DOHH2 (cell line): ENCODE data around the gene CCNI.

Source experiments
- H3F3A ChIP-seq: fragments of 200-600 bp; sonication (generic), shearing (Covaris generic); 2 replicates; pipeline ENCODE4 v1.6.0; 2016; ENCODE audit warnings: antibody characterized with exemption, mild to moderate bottlenecking; ENCODE audit not compliant: control insufficient read depth, insufficient read depth
- H3K27ac ChIP-seq: fragments of 200-600 bp; sonication (generic); 2 replicates; pipeline ENCODE4 v1.5.1; 2014; ENCODE audit warnings: low read depth, mild to moderate bottlenecking, low read length, moderate library complexity
- H3K27me3 ChIP-seq: fragments of 200-600 bp; sonication (generic); 2 replicates; pipeline ENCODE4 v1.6.1; 2014; ENCODE audit warnings: mild to moderate bottlenecking, low read length, mixed read lengths; ENCODE audit not compliant: control insufficient read depth
- H3K36me3 ChIP-seq: fragments of 200-600 bp; sonication (generic); 2 replicates; pipeline ENCODE4 v1.6.1; 2014; ENCODE audit warnings: mild to moderate bottlenecking, low read length, moderate library complexity, mixed read lengths; ENCODE audit not compliant: control insufficient read depth
- H3K4me1 ChIP-seq: fragments of 200-600 bp; sonication (generic); 2 replicates; pipeline ENCODE4 v1.6.1; 2014; ENCODE audit warnings: mild to moderate bottlenecking, low read length, mixed read lengths; ENCODE audit not compliant: control insufficient read depth
- H3K4me2 ChIP-seq: fragments of 200-600 bp; sonication (generic); 2 replicates; pipeline ENCODE4 v1.6.0; 2014; ENCODE audit warnings: mild to moderate bottlenecking, low read length, moderate library complexity
- H3K4me3 ChIP-seq: fragments of 200-600 bp; sonication (generic); 2 replicates; pipeline ENCODE4 v1.5.1; 2014; ENCODE audit warnings: mild to moderate bottlenecking, low read length, mixed read lengths
- H3K79me2 ChIP-seq: fragments of 200-600 bp; sonication (generic); 2 replicates; pipeline ENCODE4 v1.6.1; 2014; ENCODE audit warnings: mild to moderate bottlenecking, low read length, mixed read lengths; ENCODE audit not compliant: control insufficient read depth
- H3K9me2 ChIP-seq: fragments of 200-600 bp; sonication (generic); replicated peaks from 2 replicates; pipeline ENCODE4 v1.6.1; 2014; ENCODE audit warnings: mild to moderate bottlenecking, low read length, mixed read lengths; ENCODE audit not compliant: control insufficient read depth
- H3K9me3 ChIP-seq: fragments of 200-600 bp; sonication (generic); 2 replicates; pipeline ENCODE4 v1.6.1; 2014; ENCODE audit warnings: antibody characterized with exemption, low read length, mixed read lengths; ENCODE audit not compliant: control insufficient read depth, insufficient read depth
- H4K20me1 ChIP-seq: fragments of 200-600 bp; sonication (generic); 2 replicates; pipeline ENCODE4 v1.6.0; 2014; ENCODE audit warnings: low read depth, mild to moderate bottlenecking, antibody characterized with exemption, low read length, moderate library complexity; ENCODE audit not compliant: control insufficient read depth, insufficient read depth
- EZH2phosphoT487 ChIP-seq: fragments of 200-600 bp; sonication (generic); IDR thresholded peaks from 2 replicates; pipeline ENCODE4 v1.6.1; 2017; ENCODE audit warnings: borderline replicate concordance, mild to moderate bottlenecking, antibody characterized with exemption, low read length, moderate library complexity, mixed read lengths
- TF ChIP-seq, protein P1 (sequence below): fragments of 200-600 bp; sonication (generic); IDR thresholded peaks from one replicate; pipeline ENCODE4 v1.5.1; 2014; ENCODE audit warnings: antibody characterized with exemption, mild to moderate bottlenecking, low read depth, low read length; ENCODE audit not compliant: poor library complexity, severe bottlenecking

The CCNI gene

DNA sequence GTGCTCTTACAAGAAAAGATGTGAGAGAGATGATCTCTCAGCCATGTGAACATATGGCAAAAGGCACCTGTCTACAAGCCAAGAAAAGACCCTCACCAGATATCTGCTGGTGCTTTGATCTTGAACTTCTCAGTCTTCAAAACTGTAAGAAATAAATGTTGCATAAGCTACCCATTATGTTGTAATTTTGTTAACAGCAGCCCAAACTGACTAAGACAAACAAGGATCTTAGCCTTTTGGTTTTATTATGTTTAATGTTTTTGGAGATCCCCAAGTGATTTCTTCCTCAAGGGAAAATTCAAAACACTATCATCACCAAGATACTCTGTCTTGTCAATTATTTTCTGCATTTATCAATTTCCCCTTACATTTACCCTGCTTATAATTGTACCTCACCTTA is 21.8 kb upstream of the CCNI start:
- H3K9me3 ChIP-seq = no peaks in the 10 kb centered on the region
- peaks cover 31% of the 10 kb centered on the region for H3K4me1 ChIP-seq
- H3K36me3 ChIP-seq = no peaks in the 10 kb centered on the region
- H3K27ac ChIP-seq = no peak overlapping the region
- H3F3A ChIP-seq = peaks cover 2% of the 10 kb centered on the region
- H4K20me1 ChIP-seq = no peaks in the 10 kb centered on the region
- no peak overlapping the region for H3K4me2 ChIP-seq
- no peak overlapping the region for H3K4me3 ChIP-seq
- H3K9me2 ChIP-seq = no peaks in the 10 kb centered on the region
- H3K27me3 ChIP-seq = no peaks in the 10 kb centered on the region
- TF ChIP-seq, protein P1, sequence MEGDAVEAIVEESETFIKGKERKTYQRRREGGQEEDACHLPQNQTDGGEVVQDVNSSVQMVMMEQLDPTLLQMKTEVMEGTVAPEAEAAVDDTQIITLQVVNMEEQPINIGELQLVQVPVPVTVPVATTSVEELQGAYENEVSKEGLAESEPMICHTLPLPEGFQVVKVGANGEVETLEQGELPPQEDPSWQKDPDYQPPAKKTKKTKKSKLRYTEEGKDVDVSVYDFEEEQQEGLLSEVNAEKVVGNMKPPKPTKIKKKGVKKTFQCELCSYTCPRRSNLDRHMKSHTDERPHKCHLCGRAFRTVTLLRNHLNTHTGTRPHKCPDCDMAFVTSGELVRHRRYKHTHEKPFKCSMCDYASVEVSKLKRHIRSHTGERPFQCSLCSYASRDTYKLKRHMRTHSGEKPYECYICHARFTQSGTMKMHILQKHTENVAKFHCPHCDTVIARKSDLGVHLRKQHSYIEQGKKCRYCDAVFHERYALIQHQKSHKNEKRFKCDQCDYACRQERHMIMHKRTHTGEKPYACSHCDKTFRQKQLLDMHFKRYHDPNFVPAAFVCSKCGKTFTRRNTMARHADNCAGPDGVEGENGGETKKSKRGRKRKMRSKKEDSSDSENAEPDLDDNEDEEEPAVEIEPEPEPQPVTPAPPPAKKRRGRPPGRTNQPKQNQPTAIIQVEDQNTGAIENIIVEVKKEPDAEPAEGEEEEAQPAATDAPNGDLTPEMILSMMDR = no peak
- TF ChIP-seq EZH2phosphoT487 = no peak
- H3K79me2 ChIP-seq = no peaks in the 10 kb centered on the region

DNA sequence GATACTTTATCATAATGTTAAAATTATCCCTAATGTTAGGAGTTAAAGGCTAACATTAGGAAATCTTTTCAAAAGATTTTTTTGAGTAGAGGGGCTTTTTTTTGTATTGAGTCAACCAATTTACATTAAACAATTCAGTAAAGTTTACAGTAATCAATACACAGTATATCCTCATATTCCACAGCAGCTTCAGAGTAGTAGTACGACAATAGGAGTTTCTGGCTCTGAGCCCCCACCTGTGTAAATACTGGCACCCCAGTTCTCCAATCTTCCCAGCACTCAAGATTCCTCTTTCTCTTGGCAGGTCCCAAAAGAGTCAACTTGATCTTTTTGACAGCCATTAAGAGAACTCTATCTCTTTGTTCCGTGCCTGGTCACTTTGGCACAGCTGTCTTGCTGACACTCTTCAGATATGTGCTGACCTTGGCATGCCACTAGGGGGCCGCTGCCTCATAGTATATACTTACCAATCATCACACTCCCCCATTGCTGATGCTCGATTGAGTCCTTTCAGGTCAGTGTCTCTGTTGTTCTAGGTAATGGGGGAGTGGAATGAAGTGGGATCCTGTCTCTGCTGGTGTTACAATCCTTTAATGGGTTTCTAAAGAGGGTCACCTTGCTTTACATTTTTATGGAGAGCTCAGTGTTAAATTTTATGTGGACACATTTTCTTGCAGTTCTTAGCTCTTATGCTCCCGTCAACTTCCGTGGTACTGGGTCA is 19.5 kb upstream of the CCNI start:
- Histone ChIP-seq H3K36me3 (no peaks in the 10 kb centered on the region), H3K4me2 (peak overlapping the region; percentile 8), H3K79me2 (no peaks in the 10 kb centered on the region), H3K9me2 (no peaks in the 10 kb centered on the region), H3K4me1 (peaks cover 28% of the 10 kb centered on the region), H4K20me1 (no peaks in the 10 kb centered on the region), H3F3A (peaks cover 2% of the 10 kb centered on the region), H3K9me3 (no peaks in the 10 kb centered on the region), H3K4me3 (no peak overlapping the region), H3K27ac (no peak overlapping the region), H3K27me3 (no peaks in the 10 kb centered on the region)
- TF ChIP-seq, protein P1 = peak; percentile 96
- no peak for TF ChIP-seq EZH2phosphoT487

DNA sequence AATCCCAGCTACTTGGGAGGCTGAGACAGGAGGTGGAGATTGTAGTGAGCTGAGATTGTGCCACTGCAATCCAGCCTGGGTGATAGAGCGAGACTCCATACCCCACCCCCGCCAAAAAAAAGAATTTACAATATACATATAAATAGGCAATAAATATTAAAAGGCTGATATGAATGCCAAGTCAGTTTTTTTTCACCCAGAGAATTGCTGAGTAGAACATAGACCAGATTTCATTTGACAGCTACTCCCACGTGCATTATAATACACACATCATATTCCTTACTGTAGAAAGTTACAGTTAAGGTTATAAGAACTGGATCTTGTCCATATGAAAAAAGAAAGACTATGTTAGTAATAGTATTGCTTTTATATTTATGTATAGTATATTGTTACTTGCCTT is 18.7 kb upstream of the CCNI start:
- H4K20me1 ChIP-seq = no peaks in the 10 kb centered on the region
- TF ChIP-seq, protein P1 = no peak
- TF ChIP-seq EZH2phosphoT487 = no peak

More for the DNA sequence above, 18.7 kb upstream of the CCNI start:
- H3K36me3 ChIP-seq = no peaks in the 10 kb centered on the region
- H3K79me2 ChIP-seq = no peaks in the 10 kb centered on the region
- H3K27me3 ChIP-seq = no peaks in the 10 kb centered on the region
- H3K4me2 ChIP-seq = no peak overlapping the region
- no peaks in the 10 kb centered on the region for H3K9me2 ChIP-seq
- no peak overlapping the region for H3K4me3 ChIP-seq
- H3K9me3 ChIP-seq = no peaks in the 10 kb centered on the region
- peaks cover 26% of the 10 kb centered on the region for H3K4me1 ChIP-seq
- H3K27ac ChIP-seq = no peak overlapping the region
- peaks cover 2% of the 10 kb centered on the region for H3F3A ChIP-seq
